OCI-LY1 (cell line): ENCODE results near the gene OSBPL5.

Experiments
- CTCF ChIP-seq: fragments of 200-600 bp; sonication (generic), shearing (Covaris generic); IDR thresholded peaks from 2 replicates; pipeline ENCODE4 v1.5.1; 2017; ENCODE audit warnings: mild to moderate bottlenecking, antibody characterized with exemption, low read length, moderate library complexity, mixed read lengths
- EZH2 ChIP-seq: fragments of 200-600 bp; sonication (generic), shearing (Covaris generic); IDR thresholded peaks from 2 replicates; pipeline ENCODE4 v1.8.0; 2017; ENCODE audit warnings: borderline replicate concordance, mixed run types, mild to moderate bottlenecking, antibody characterized with exemption, low read length, moderate library complexity, mixed read lengths

GRCh38 chr11:3055891-3056290, 109.2 kb downstream of the OSBPL5 start:
- no peak for TF ChIP-seq EZH2
- no peak for TF ChIP-seq CTCF
